GM13976 (cell line): ENCODE measurements around the gene STAB1.

Experiments
- DNase-seq: peaks from one replicate; pipeline ENCODE4 v3.0.0; 2012; ENCODE audit warnings: low spot score
- in situ Hi-C: fragments of 300-500 bp; cut with MboI; formaldehyde crosslinking; loops from one replicate; pipeline ENCODE4 v1.12.0; 2022; ENCODE audit warnings: low sequenced_read_pairs, mixed read lengths, inconsistent platforms; ENCODE audit not compliant: unreplicated experiment
- TF ChIP-seq, protein P1 (sequence below): IDR thresholded peaks from 2 replicates; pipeline ENCODE4 v1.5.1; 2012; ENCODE audit warnings: borderline replicate concordance, mild to moderate bottlenecking; ENCODE audit not compliant: insufficient read depth; ENCODE audit errors: extremely low read depth, missing control alignments, control extremely low read depth

The STAB1 gene

DNA sequence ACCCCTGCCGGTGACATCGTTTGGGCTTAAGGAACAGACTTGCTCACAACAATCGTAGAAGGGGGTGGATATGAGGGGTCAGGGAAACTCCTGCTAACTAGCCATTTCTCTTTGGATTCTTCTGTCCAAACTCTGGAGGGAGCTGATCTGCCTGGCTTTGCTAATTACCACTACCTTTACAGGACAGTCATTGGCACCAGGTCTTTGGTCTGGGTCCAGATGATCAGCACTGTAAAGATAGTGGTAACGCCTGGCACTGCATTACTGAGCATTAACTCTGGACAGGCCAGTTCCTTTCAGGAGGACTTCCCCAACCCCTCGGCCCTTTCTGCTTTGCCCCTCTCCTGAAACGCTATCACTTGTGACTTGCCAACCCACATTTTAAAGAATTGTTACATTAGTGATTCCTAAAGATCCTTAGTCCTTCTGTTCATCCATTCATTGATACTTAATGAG is 42.1 kb downstream of the STAB1 start:
- in situ Hi-C loops, result no loop called here
- TF ChIP-seq, protein P1, sequence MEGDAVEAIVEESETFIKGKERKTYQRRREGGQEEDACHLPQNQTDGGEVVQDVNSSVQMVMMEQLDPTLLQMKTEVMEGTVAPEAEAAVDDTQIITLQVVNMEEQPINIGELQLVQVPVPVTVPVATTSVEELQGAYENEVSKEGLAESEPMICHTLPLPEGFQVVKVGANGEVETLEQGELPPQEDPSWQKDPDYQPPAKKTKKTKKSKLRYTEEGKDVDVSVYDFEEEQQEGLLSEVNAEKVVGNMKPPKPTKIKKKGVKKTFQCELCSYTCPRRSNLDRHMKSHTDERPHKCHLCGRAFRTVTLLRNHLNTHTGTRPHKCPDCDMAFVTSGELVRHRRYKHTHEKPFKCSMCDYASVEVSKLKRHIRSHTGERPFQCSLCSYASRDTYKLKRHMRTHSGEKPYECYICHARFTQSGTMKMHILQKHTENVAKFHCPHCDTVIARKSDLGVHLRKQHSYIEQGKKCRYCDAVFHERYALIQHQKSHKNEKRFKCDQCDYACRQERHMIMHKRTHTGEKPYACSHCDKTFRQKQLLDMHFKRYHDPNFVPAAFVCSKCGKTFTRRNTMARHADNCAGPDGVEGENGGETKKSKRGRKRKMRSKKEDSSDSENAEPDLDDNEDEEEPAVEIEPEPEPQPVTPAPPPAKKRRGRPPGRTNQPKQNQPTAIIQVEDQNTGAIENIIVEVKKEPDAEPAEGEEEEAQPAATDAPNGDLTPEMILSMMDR, result no peak
- no peak for DNase-seq

DNA sequence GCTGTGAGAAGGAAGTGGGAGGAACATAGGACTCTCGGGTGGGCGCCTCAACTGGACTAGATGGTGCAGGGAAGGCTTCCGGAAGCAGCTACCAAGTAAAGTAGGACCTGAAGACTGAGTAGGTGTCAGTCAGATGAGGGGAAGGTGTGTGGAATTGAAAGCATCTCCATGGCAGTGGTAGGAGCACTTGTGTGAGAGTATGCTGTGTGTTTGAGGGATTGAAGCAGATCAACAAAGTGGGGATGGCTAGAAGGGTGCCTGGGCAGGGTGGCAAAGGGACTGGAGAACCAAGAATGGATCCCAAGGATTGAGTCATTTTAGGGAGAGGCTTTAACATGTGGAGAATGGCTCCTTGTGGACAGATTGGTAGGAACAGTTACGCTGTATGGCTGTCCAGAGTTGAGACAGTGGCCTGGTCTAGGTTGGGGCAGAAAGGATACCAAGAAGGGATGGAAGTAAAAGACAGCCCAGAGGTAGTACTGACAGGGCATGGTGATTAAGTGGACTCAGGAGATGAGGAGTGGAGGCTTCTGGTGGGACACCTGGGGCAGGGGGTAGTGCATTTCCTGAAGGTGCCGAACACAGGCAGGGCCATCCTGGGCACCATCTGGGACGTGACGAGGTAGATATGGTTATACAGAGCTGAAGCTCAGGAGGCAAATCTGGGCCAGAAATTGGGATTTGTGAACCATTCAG is 42.7 kb downstream of the STAB1 start:
- TF ChIP-seq, protein P1, result no peak
- no peak for DNase-seq
- in situ Hi-C loops, result no loop called here

DNA sequence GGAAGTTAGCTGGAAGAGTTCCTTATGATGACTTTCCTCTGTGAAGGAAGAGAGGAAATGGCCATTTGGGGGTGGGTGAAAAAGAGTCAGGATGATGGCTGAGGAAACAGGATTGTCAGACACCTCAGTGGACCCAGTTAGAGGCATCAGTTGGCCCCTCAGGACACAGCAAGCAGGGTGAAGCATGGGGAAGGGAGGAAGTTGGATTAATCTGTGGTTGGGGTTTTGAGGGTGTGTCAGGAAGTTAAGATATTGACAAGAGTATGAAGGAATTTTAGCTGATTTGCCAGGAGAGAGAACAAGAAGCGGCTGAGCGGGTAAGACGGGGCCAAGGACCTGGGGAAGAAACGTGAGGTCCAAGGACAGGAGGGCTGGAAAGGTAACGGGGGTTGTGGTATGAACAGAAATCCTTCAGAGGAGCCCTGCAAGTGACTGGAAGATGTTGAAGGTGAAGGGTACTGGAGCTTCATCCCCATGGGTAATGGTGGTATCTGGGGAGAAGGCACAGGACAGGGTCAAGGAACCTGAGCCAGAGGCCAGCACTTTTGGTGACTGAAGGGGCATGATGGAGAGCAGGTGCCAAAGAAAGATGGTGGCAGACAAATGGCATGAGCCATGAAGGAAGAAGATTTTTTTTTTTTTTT is 44.0 kb downstream of the STAB1 start:
- TF ChIP-seq, protein P1, result no peak
- DNase-seq, result no peak
- in situ Hi-C loops, result no loop called here

DNA sequence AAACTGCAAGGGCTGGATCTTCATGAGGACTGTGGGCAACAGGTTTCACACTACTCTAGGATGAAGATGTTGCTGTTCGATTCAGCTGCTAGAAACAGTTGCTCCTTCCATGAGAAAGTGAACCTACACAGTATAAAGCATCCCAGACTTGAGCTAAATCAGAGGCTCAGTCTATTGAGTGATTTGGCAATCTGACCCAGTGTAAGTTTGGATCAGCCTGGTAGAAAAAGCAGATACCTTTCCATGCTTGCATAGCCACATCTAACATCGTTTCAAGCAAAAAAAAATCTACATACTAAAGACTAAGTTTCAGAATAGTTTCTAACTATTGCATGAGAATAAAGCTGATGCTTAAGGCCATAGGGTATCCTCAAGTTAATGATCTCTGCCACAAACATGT is 45.9 kb downstream of the STAB1 start:
- no peak for DNase-seq
- TF ChIP-seq, protein P1, result no peak
- in situ Hi-C loops, result no loop called here

DNA sequence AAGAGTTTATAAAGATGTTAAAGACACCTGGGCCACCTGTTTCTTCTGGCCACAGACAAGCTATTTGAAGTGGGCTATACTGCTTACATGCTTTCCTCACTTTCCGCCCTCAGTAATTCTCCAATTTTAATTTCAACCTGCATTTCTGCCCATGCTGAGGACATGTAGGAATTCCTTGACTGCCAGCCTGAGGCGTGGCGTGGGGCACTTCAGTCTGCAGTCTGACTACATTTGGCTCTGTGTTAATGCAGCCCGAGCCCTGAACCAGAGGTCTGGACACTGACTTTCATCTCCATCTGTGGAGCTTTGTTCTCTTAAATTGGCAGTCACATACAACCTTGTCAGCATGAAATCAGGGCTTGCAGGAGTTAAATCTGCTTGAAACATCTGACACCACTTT is 49.8 kb downstream of the STAB1 start:
- in situ Hi-C loops, result no loop called here
- no peak for DNase-seq
- TF ChIP-seq, protein P1, result no peak

DNA sequence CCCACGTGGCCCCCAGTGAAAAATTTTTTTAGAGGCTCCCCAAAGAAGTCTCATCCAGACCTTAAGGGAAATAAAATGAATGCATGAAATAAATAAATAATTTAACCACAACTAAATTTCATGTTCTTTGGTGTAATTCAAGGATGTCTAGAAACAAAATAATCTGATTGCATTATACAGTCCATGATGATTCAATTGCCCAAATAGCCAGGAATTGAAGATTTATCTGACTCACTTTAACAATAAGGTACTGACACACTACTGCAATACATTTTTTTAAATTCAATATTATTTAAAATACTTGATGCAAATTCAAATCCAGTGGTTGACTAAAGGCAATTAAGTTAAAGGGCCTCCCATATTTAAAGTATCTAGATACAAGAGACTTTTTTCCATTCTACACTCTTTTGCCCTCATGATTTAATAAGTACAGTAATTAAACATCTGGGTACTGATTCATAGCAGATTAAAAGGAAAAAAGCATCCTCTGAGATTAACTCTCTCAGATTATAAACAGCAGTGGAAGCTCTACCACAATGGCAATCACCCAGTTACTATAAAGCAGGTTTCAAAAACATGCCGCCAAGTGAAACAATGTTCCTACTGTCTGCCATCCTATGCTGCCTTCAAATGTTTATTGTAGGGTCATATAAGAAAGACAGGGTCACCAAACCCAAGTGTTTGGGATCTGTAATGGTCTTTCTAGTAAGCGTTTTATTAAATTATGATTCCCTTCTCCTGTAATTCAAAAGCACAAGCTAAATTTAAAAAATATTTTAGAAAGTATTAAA is 51.2 kb downstream of the STAB1 start:
- DNase-seq, result no peak
- in situ Hi-C loops, result no loop called here
- TF ChIP-seq, protein P1, result no peak
